Measurements from ENCODE around the gene MOGAT3. TPM values are rescaled to one million over a fixed set of nuclear protein-coding genes. Genes with fewer than 3 reads are reported as not detected.

The MOGAT3 gene
- total RNA-seq, 1 experiment from 2014 or later, result 0.81 TPM

- TF ChIP-seq ZNF512 (CRISPR knock-in tag; IDR thresholded peaks at IDR 0.05; ENCODE audit: borderline replicate concordance), result no peak
- peak; percentile 85; the same call in 1 of the 2 replicates for TF ChIP-seq TP53 (CRISPR knock-in tag; IDR thresholded peaks at IDR 0.05)
- TF ChIP-seq ZBTB43 (CRISPR knock-in tag; IDR thresholded peaks at IDR 0.05), result no peak
- no peak for TF ChIP-seq NR2C2 (CRISPR knock-in tag; IDR thresholded peaks at IDR 0.05)
- TF ChIP-seq MLX (CRISPR knock-in tag; IDR thresholded peaks at IDR 0.05), result no peak
- no peak for TF ChIP-seq KAT7 (CRISPR knock-in tag; IDR thresholded peaks at IDR 0.05; ENCODE audit: borderline replicate concordance)
- peak; percentile 78 for TF ChIP-seq TEAD1 (CRISPR knock-in tag; IDR thresholded peaks at IDR 0.05)
- TF ChIP-seq ATF3 (CRISPR knock-in tag; conservative IDR thresholded peaks at IDR 0.05), result no peak
- no peak for TF ChIP-seq CREB1 (CRISPR knock-in tag; IDR thresholded peaks at IDR 0.05)
- TF ChIP-seq ZMAT4 (CRISPR knock-in tag; IDR thresholded peaks at IDR 0.05), result no peak
- no peak for TF ChIP-seq ZSCAN18 (CRISPR knock-in tag; IDR thresholded peaks at IDR 0.05)
- no peak for TF ChIP-seq OVOL2 (CRISPR knock-in tag; IDR thresholded peaks at IDR 0.05; ENCODE audit: borderline replicate concordance)
- TF ChIP-seq E2F5 (CRISPR knock-in tag; IDR thresholded peaks at IDR 0.05), result no peak; the same call in 1 of the 2 replicates
- no peak for TF ChIP-seq HMGA2 (CRISPR knock-in tag; IDR thresholded peaks at IDR 0.05)
- no peak for TF ChIP-seq ZNF425 (CRISPR knock-in tag; conservative IDR thresholded peaks at IDR 0.05)
- TF ChIP-seq ESRRA (CRISPR knock-in tag; IDR thresholded peaks at IDR 0.05; ENCODE audit: borderline replicate concordance), result peak; percentile 71; the same call in 1 of the 2 replicates
- no peak for TF ChIP-seq ATF6 (CRISPR knock-in tag; IDR thresholded peaks at IDR 0.05)
- no peak for TF ChIP-seq NR3C1 (CRISPR knock-in tag; conservative IDR thresholded peaks at IDR 0.05; ENCODE audit: low read depth)
- TF ChIP-seq USF2 (CRISPR knock-in tag; IDR thresholded peaks at IDR 0.05), result peak; percentile 45
- TF ChIP-seq IRF2 (CRISPR knock-in tag; IDR thresholded peaks at IDR 0.05; ENCODE audit: borderline replicate concordance, low read depth), result no peak
- no peak for TF ChIP-seq RORB (CRISPR knock-in tag; IDR thresholded peaks at IDR 0.05)
- TF ChIP-seq FOXP4 (CRISPR knock-in tag; IDR thresholded peaks at IDR 0.05), result peak; percentile 78; the same call in 1 of the 2 replicates
- 0 out of 2 replicates have a peak, but pooled peaks have one; percentile 37 for TF ChIP-seq ZBTB21 (CRISPR knock-in tag; IDR thresholded peaks at IDR 0.05; ENCODE audit: borderline replicate concordance)
These were observed 36.6 kb downstream of the MOGAT3 start (continued) for GRCh38 chr7:101164071-101164840.
